HEK293 (cell line): ENCODE measurements around the gene ALKAL2.

Experiments
- CTCF ChIP-seq: fragments of 450-650 bp; formaldehyde crosslinking; IDR thresholded peaks from 2 replicates; pipeline ENCODE4 v1.5.1; 2016; ENCODE audit warnings: missing biosample characterization, missing genetic modification characterization
- SP7 ChIP-seq: fragments of 450-650 bp; formaldehyde crosslinking; IDR thresholded peaks from 2 replicates; pipeline ENCODE4 v1.5.1; 2016; ENCODE audit warnings: missing biosample characterization, missing genetic modification characterization
- TRIM28 ChIP-seq: IDR thresholded peaks from 2 replicates; pipeline ENCODE4 v1.6.1; 2011; ENCODE audit warnings: low read length, control low read depth, borderline replicate concordance
- YY1 ChIP-seq: fragments of 450-650 bp; formaldehyde crosslinking; IDR thresholded peaks from 2 replicates; pipeline ENCODE4 v1.5.1; 2018; ENCODE audit warnings: missing biosample characterization, missing genetic modification characterization
- ZBTB8A ChIP-seq: fragments of 450-650 bp; formaldehyde crosslinking; IDR thresholded peaks from 2 replicates; pipeline ENCODE4 v1.5.1; 2016; ENCODE audit warnings: missing biosample characterization, missing genetic modification characterization
- ZNF544 ChIP-seq: fragments of 450-650 bp; formaldehyde crosslinking; IDR thresholded peaks from 2 replicates; pipeline ENCODE4 v1.5.0; 2017; ENCODE audit warnings: missing biosample characterization, missing genetic modification characterization
- ZNF777 ChIP-seq: fragments of 450-650 bp; formaldehyde crosslinking; IDR thresholded peaks from 2 replicates; pipeline ENCODE4 v1.5.1; 2017; ENCODE audit warnings: missing biosample characterization, missing genetic modification characterization, borderline replicate concordance
- TF ChIP-seq, protein P1 (sequence below): fragments of 450-650 bp; formaldehyde crosslinking; IDR thresholded peaks from 2 replicates; pipeline ENCODE4 v1.5.1; 2016; ENCODE audit warnings: missing biosample characterization, missing genetic modification characterization

GRCh38 chr2:287471-287885 lies 413 bp downstream of the ALKAL2 start:
- TF ChIP-seq ZBTB8A (tag by site-specific recombination) = no peak
- TF ChIP-seq YY1 (tag by site-specific recombination) = no peak
- no peak for TF ChIP-seq TRIM28
- no peak for TF ChIP-seq ZNF777 (tag by site-specific recombination)
- TF ChIP-seq ZNF544 = no peak
- no peak for TF ChIP-seq CTCF (tag by site-specific recombination)
- TF ChIP-seq, protein P1, sequence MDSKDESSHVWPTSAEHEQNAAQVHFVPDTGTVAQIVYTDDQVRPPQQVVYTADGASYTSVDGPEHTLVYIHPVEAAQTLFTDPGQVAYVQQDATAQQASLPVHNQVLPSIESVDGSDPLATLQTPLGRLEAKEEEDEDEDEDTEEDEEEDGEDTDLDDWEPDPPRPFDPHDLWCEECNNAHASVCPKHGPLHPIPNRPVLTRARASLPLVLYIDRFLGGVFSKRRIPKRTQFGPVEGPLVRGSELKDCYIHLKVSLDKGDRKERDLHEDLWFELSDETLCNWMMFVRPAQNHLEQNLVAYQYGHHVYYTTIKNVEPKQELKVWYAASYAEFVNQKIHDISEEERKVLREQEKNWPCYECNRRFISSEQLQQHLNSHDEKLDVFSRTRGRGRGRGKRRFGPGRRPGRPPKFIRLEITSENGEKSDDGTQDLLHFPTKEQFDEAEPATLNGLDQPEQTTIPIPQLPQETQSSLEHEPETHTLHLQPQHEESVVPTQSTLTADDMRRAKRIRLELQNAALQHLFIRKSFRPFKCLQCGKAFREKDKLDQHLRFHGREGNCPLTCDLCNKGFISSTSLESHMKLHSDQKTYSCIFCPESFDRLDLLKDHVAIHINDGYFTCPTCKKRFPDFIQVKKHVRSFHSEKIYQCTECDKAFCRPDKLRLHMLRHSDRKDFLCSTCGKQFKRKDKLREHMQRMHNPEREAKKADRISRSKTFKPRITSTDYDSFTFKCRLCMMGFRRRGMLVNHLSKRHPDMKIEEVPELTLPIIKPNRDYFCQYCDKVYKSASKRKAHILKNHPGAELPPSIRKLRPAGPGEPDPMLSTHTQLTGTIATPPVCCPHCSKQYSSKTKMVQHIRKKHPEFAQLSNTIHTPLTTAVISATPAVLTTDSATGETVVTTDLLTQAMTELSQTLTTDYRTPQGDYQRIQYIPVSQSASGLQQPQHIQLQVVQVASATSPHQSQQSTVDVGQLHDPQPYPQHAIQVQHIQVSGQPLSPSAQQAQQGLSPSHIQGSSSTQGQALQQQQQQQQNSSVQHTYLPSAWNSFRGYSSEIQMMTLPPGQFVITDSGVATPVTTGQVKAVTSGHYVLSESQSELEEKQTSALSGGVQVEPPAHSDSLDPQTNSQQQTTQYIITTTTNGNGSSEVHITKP (tag by site-specific recombination) = no peak
- TF ChIP-seq SP7 (tag by site-specific recombination) = no peak
